ENCODE results near the gene CNTN4. TPM values are rescaled to one million over a fixed set of nuclear protein-coding genes. Genes with fewer than 3 reads are reported as not detected.

Gene CNTN4
- total and polyA plus RNA-seq, 2 of the 8 experiments (the other 6 are each of a cell fraction or from before 2014, with no cell fraction given), result 0.41 to 2.2 TPM

DNA sequence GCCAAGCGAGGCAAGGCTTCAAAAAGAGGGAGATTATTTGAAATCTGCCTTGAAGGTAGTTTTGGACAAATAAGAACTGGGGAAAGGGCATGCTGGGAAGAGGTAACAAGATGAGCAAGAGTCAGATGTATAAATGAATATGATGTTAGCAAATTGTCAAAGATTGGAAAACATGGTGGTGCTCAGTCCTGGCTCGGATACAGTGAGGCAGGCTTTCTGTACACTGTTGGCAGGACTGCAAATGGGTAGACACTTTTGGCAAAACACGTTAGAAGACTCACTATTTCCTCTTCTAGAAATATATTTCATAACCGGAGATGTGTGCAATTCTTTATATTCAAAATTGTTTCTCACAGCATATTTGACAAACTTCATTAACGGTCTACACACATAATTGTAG, 581.6 kb downstream of the CNTN4 start:
- Histone ChIP-seq H3K79me2 (ENCODE audit: control insufficient read depth in 1 of 2, insufficient read depth in 2 of 2, low read length in 2 of 2) (no peaks in the 10 kb centered on the region), H3K4me3 (ENCODE audit: extremely low read depth in 1 of 4, insufficient read depth in 2 of 4, low read depth in 3 of 4, low read length in 4 of 4) (no peak overlapping the region), H3K27me3 (replicated peaks in 1 of 4; ENCODE audit: control insufficient read depth in 3 of 4, extremely low read depth in 1 of 4, insufficient read depth in 3 of 4, low read length in 3 of 4) (no peaks in the 10 kb centered on the region), H2BK5ac (ENCODE audit: low read depth, low read length) (no peak overlapping the region), H3K4me1 (replicated peaks in 1 of 4; ENCODE audit: control insufficient read depth in 3 of 4, insufficient read depth in 4 of 4, low read length in 3 of 4) (peaks cover 0 to 7% (median 3%) of the 10 kb centered on the region in 4 experiments; a peak in 3 of 7 replicates), H2BK20ac (ENCODE audit: low read length) (no peak overlapping the region), H3K18ac (ENCODE audit: extremely low read depth, low read length) (no peak overlapping the region), H4K20me1 (replicated peaks in 1 of 2; ENCODE audit: control insufficient read depth in 1 of 2, insufficient read depth in 2 of 2, low read length in 2 of 2) (no peaks in the 10 kb centered on the region), H3K23me2 (ENCODE audit: low read depth, low read length) (no peaks in the 10 kb centered on the region), H3K4me2 (ENCODE audit: insufficient read depth in 1 of 2, low read depth in 2 of 2, low read length in 2 of 2) (no peak overlapping the region), H2AFZ (ENCODE audit: low read length) (no peak overlapping the region), H3K9ac (replicated peaks in 1 of 4; ENCODE audit: extremely low read depth in 1 of 4, low read depth in 3 of 4, low read length in 3 of 4) (no peak overlapping the region), H2AK5ac (ENCODE audit: low read depth, low read length) (no peak overlapping the region), H3K9me3 (ENCODE audit: insufficient read depth in 2 of 2, low read depth in 1 of 2, low read length in 1 of 2) (no peaks in the 10 kb centered on the region), H4K5ac (ENCODE audit: insufficient read length, low read depth, low read length) (no peak overlapping the region), H2BK15ac (ENCODE audit: low read length) (no peak overlapping the region), H2BK120ac (replicated peaks; ENCODE audit: low read depth, low read length) (no peak overlapping the region), H3K27ac (ENCODE audit: low read depth, low read length) (no peak overlapping the region), H3K79me1 (ENCODE audit: low read depth, low read length) (no peaks in the 10 kb centered on the region), H3K23ac (ENCODE audit: insufficient read length) (no peak overlapping the region), H2BK12ac (ENCODE audit: low read depth, low read length) (no peak overlapping the region), H4K91ac (replicated peaks; ENCODE audit: insufficient read length, low read length) (no peak overlapping the region), H3K56ac (replicated peaks; ENCODE audit: insufficient read length, low read depth, low read length) (no peak overlapping the region), H3K36me3 (ENCODE audit: control insufficient read depth in 2 of 4, insufficient read depth in 4 of 4, low read length in 3 of 4) (no peaks in the 10 kb centered on the region), H4K8ac (ENCODE audit: extremely low read depth, insufficient read depth, low read length) (no peak overlapping the region), H3K14ac (ENCODE audit: insufficient read length) (no peak overlapping the region), H3K4ac (replicated peaks; ENCODE audit: insufficient read length, low read depth, low read length) (no peak overlapping the region)
- no peak for DNase-seq (ENCODE audit: low read depth in 1 of 2, low spot score in 2 of 2)
- WGBS, 2 experiments (ENCODE audit: extremely low coverage in 1 of 2, insufficient coverage in 1 of 2, insufficient read length in 1 of 2, insufficient replicate concordance in 2 of 2, low coverage in 1 of 2, low lambda C conversion rate in 2 of 2, missing lambda C conversion rate in 1 of 2), result 91% methylated on average over 5 of the region's 5 CpGs; no CpG with 5 or more reads in 1 of the 2 experiments
- ChIA-PET POLR2A (ENCODE audit: partially characterized antibody) (no interaction called here), CTCF (ENCODE audit: partially characterized antibody) (interaction anchor here (1.0 kb wide), 1 partner anchor 55 kb away, joined by 3 read pairs; no protein-coding TSS in a partner anchor)
- FAIRE-seq, result no peak
- no peak for TF ChIP-seq CHD2 (IDR thresholded peaks at IDR 0.05; ENCODE audit: low read length)
- no peak for TF ChIP-seq SP2 (IDR thresholded peaks at IDR 0.05; ENCODE audit: low read length)
- TF ChIP-seq ZNF274 (IDR thresholded peaks at IDR 0.05; ENCODE audit: borderline replicate concordance, extremely low read depth, low read length), result no peak
- TF ChIP-seq, protein P1, sequence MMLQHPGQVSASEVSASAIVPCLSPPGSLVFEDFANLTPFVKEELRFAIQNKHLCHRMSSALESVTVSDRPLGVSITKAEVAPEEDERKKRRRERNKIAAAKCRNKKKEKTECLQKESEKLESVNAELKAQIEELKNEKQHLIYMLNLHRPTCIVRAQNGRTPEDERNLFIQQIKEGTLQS (IDR thresholded peaks at IDR 0.05; ENCODE audit: insufficient read depth, low read depth, low read length), result no peak
- no peak for TF ChIP-seq HDAC6 (IDR thresholded peaks at IDR 0.05; ENCODE audit: low read depth, low read length)
- TF ChIP-seq CBX8 (IDR thresholded peaks at IDR 0.05; ENCODE audit: borderline replicate concordance, low read depth, low read length), result no peak
- TF ChIP-seq TCF12 (IDR thresholded peaks at IDR 0.05; ENCODE audit: low read depth, low read length), result no peak
- no peak for TF ChIP-seq SIRT6 (IDR thresholded peaks at IDR 0.05; ENCODE audit: low read length)
- TF ChIP-seq KDM4A (IDR thresholded peaks at IDR 0.05; ENCODE audit: low read depth, low read length, severe bottlenecking), result no peak
- TF ChIP-seq FOSL1 (IDR thresholded peaks at IDR 0.05; ENCODE audit: insufficient read depth, low read depth, low read length), result no peak
- no peak for TF ChIP-seq RBBP5 (IDR thresholded peaks at IDR 0.05; ENCODE audit: borderline replicate concordance, low read depth, low read length)
- no peak for TF ChIP-seq YY1 (IDR thresholded peaks at IDR 0.05; ENCODE audit: low read depth, low read length)
- TF ChIP-seq KDM1A (IDR thresholded peaks at IDR 0.05; ENCODE audit: borderline replicate concordance, low read length), result no peak
- TF ChIP-seq CEBPB (IDR thresholded peaks at IDR 0.05; ENCODE audit: low read depth, low read length), result no peak
